ENCODE results near the gene C19orf12. TPM values are rescaled to one million over a fixed set of nuclear protein-coding genes. Genes with fewer than 3 reads are reported as not detected.

The C19orf12 gene
- total and polyA plus RNA-seq, 2 experiments from 2014 or later: 11.4 to 17.2 TPM

DNA sequence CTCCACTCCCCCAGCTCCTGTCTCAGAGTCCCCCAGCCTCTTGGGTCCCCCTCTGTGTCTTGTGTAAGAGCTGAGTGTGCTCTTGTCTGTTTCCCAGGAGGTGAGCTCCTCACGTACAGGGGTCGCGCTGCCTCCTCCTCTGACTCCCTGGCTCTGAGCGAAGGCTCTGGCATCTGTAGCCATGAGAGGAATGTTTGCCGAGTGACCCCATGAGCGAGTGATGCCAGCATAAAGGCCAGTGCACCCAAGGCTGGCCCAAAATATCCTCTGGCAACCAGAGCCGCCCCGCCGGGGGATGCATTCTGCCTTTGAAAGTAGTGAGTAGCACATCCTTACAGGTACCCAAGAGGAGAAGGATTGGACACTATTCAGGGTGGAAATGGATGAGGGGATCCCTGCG lies 26.2 kb upstream of the C19orf12 start (continued):
- TF ChIP-seq, protein P1, sequence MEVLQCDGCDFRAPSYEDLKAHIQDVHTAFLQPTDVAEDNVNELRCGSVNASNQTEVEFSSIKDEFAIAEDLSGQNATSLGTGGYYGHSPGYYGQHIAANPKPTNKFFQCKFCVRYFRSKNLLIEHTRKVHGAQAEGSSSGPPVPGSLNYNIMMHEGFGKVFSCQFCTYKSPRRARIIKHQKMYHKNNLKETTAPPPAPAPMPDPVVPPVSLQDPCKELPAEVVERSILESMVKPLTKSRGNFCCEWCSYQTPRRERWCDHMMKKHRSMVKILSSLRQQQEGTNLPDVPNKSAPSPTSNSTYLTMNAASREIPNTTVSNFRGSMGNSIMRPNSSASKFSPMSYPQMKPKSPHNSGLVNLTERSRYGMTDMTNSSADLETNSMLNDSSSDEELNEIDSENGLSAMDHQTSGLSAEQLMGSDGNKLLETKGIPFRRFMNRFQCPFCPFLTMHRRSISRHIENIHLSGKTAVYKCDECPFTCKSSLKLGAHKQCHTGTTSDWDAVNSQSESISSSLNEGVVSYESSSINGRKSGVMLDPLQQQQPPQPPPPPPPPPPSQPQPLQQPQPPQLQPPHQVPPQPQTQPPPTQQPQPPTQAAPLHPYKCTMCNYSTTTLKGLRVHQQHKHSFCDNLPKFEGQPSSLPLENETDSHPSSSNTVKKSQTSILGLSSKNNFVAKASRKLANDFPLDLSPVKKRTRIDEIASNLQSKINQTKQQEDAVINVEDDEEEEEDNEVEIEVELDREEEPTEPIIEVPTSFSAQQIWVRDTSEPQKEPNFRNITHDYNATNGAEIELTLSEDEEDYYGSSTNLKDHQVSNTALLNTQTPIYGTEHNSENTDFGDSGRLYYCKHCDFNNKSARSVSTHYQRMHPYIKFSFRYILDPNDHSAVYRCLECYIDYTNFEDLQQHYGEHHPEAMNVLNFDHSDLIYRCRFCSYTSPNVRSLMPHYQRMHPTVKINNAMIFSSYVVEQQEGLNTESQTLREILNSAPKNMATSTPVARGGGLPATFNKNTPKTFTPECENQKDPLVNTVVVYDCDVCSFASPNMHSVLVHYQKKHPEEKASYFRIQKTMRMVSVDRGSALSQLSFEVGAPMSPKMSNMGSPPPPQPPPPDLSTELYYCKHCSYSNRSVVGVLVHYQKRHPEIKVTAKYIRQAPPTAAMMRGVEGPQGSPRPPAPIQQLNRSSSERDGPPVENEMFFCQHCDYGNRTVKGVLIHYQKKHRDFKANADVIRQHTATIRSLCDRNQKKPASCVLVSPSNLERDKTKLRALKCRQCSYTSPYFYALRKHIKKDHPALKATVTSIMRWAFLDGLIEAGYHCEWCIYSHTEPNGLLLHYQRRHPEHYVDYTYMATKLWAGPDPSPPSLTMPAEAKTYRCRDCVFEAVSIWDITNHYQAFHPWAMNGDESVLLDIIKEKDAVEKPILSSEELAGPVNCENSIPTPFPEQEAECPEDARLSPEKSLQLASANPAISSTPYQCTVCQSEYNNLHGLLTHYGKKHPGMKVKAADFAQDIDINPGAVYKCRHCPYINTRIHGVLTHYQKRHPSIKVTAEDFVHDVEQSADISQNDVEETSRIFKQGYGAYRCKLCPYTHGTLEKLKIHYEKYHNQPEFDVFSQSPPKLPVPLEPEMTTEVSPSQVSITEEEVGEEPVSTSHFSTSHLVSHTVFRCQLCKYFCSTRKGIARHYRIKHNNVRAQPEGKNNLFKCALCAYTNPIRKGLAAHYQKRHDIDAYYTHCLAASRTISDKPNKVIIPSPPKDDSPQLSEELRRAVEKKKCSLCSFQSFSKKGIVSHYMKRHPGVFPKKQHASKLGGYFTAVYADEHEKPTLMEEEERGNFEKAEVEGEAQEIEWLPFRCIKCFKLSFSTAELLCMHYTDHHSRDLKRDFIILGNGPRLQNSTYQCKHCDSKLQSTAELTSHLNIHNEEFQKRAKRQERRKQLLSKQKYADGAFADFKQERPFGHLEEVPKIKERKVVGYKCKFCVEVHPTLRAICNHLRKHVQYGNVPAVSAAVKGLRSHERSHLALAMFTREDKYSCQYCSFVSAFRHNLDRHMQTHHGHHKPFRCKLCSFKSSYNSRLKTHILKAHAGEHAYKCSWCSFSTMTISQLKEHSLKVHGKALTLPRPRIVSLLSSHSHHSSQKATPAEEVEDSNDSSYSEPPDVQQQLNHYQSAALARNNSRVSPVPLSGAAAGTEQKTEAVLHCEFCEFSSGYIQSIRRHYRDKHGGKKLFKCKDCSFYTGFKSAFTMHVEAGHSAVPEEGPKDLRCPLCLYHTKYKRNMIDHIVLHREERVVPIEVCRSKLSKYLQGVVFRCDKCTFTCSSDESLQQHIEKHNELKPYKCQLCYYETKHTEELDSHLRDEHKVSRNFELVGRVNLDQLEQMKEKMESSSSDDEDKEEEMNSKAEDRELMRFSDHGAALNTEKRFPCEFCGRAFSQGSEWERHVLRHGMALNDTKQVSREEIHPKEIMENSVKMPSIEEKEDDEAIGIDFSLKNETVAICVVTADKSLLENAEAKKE (CRISPR knock-in tag; IDR thresholded peaks at IDR 0.05): no peak

DNA sequence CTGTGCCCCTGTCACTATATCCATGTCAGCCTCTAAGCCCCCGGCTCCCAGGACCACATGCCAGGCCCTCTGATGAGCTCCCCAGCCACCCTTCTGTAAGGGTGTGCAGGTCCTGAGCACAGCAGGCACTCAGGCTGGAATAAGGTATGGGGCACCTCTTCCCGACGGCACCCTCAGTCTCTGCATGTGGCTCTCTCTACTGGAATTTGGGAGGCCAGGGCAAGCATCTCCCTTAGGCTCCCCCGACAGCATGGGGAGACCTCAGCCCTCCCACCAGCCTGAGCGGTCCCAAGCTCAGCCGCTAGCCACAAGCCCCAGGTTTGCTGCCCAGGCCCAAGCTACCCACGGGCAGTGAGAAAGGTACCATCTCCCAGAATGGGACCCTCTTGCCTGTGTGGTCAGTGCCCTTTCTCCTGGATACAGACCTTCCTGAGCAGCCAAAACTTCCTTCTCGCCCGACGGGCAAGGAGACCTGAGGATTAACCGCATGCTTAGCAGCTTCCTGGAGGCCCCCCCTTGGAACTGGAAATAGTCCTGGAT lies 22.5 kb upstream of the C19orf12 start:
- no peak for ATAC-seq
- H3K27me3 Mint-ChIP-seq (ENCODE audit: insufficient read depth, low read depth, poor library complexity): peaks cover 6% of the 10 kb centered on the region
- H3K36me3 ChIP-seq (ENCODE audit: insufficient read depth): no peaks in the 10 kb centered on the region

More for the DNA sequence above, 22.5 kb upstream of the C19orf12 start:
- Histone ChIP-seq H3F3A (replicated peaks; ENCODE audit: low read depth) (no peaks in the 10 kb centered on the region), H3K79me2 (replicated peaks; ENCODE audit: insufficient read depth) (no peaks in the 10 kb centered on the region), H3K4me2 (no peak overlapping the region), H3K27me3 (ENCODE audit: insufficient read depth) (no peaks in the 10 kb centered on the region), H4K20me1 (replicated peaks; ENCODE audit: insufficient read depth) (no peaks in the 10 kb centered on the region), H3K27ac (ENCODE audit: low read depth) (no peak overlapping the region), H2AFZ (no peak overlapping the region), H3K4me1 (ENCODE audit: insufficient read depth) (no peaks in the 10 kb centered on the region), H3K4me3 (no peak overlapping the region), H3K9me2 (ENCODE audit: insufficient read depth) (no peaks in the 10 kb centered on the region)
- no peaks in the 10 kb centered on the region for H3K36me3 Mint-ChIP-seq (ENCODE audit: low read depth)
- no peak for DNase-seq (ENCODE audit: low spot score)
- no peak overlapping the region for H3K4me3 Mint-ChIP-seq
- no peak overlapping the region; the same call in 1 of the 2 replicates for H3K27ac Mint-ChIP-seq
- no peaks in the 10 kb centered on the region for H3K4me1 Mint-ChIP-seq
- no peaks in the 10 kb centered on the region for H3K9me3 Mint-ChIP-seq
- no peak for TF ChIP-seq POLR2AphosphoS5 (IDR thresholded peaks at IDR 0.05; ENCODE audit: low read depth)
- no peak for TF ChIP-seq STAT1 (IDR thresholded peaks at IDR 0.05; ENCODE audit: unreplicated experiment)
- TF ChIP-seq, protein P2, sequence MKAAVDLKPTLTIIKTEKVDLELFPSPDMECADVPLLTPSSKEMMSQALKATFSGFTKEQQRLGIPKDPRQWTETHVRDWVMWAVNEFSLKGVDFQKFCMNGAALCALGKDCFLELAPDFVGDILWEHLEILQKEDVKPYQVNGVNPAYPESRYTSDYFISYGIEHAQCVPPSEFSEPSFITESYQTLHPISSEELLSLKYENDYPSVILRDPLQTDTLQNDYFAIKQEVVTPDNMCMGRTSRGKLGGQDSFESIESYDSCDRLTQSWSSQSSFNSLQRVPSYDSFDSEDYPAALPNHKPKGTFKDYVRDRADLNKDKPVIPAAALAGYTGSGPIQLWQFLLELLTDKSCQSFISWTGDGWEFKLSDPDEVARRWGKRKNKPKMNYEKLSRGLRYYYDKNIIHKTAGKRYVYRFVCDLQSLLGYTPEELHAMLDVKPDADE (IDR thresholded peaks at IDR 0.05): no peak
- no peak for TF ChIP-seq EZH2 (IDR thresholded peaks at IDR 0.05; ENCODE audit: low read depth, unreplicated experiment)
- TF ChIP-seq, protein P3, sequence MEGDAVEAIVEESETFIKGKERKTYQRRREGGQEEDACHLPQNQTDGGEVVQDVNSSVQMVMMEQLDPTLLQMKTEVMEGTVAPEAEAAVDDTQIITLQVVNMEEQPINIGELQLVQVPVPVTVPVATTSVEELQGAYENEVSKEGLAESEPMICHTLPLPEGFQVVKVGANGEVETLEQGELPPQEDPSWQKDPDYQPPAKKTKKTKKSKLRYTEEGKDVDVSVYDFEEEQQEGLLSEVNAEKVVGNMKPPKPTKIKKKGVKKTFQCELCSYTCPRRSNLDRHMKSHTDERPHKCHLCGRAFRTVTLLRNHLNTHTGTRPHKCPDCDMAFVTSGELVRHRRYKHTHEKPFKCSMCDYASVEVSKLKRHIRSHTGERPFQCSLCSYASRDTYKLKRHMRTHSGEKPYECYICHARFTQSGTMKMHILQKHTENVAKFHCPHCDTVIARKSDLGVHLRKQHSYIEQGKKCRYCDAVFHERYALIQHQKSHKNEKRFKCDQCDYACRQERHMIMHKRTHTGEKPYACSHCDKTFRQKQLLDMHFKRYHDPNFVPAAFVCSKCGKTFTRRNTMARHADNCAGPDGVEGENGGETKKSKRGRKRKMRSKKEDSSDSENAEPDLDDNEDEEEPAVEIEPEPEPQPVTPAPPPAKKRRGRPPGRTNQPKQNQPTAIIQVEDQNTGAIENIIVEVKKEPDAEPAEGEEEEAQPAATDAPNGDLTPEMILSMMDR (conservative IDR thresholded peaks at IDR 0.05; ENCODE audit: low read depth in 2 of 2): no peak
